GM23248 (cell line): ENCODE measurements around the gene ARL6IP4.

Experiments
- EZH2 ChIP-seq: fragments of 200-600 bp; sonication (generic); IDR thresholded peaks from 2 replicates; pipeline ENCODE4 v1.6.1; 2018; ENCODE audit warnings: antibody characterized with exemption, mild to moderate bottlenecking; ENCODE audit not compliant: insufficient read depth, poor library complexity, severe bottlenecking
- EZH2phosphoT487 ChIP-seq: fragments of 200-600 bp; sonication (generic); IDR thresholded peaks from 2 replicates; pipeline ENCODE4 v1.6.1; 2018; ENCODE audit warnings: antibody characterized with exemption, moderate library complexity, mild to moderate bottlenecking, low read depth; ENCODE audit not compliant: insufficient read depth

- TF ChIP-seq EZH2 (no peak), EZH2phosphoT487 (no peak)
Observed at GRCh38 chr12:122934722-122935121, 45.8 kb upstream of the ARL6IP4 start.
